ENCODE measurements around the gene MACROH2A2. TPM values are rescaled to one million over a fixed set of nuclear protein-coding genes. Genes with fewer than 3 reads are reported as not detected.

Gene MACROH2A2
- total and polyA plus RNA-seq, 8 donors = 8.1 to 78.7 (median 71.3) TPM

GRCh38 chr10:70092389-70092718 lies 39.7 kb downstream of the MACROH2A2 start:
- H3K27me3 ChIP-seq = no peaks in the 10 kb centered on the region
- H3K27ac ChIP-seq = no peak overlapping the region
- no peaks in the 10 kb centered on the region for H3K4me1 ChIP-seq
- ATAC-seq (no peak), DNase-seq (no peak)
- H3K4me3 ChIP-seq = no peak overlapping the region
- intact Hi-C loops (cut with DNase I) = no loop called here
- no peaks in the 10 kb centered on the region for H3K9me3 ChIP-seq
- H3K36me3 ChIP-seq = peaks cover 0 to 21% of the 10 kb centered on the region in 2 donors
- no peak for TF ChIP-seq CTCF (IDR thresholded peaks at IDR 0.05)

GRCh38 chr10:70093335-70093944 lies 40.8 kb downstream of the MACROH2A2 start:
- Histone ChIP-seq H3K27me3 (no peaks in the 10 kb centered on the region), H3K4me1 (no peaks in the 10 kb centered on the region), H3K36me3 (peaks cover 0 to 21% of the 10 kb centered on the region in 2 donors), H3K27ac (no peak overlapping the region), H3K4me3 (no peak overlapping the region), H3K9me3 (no peaks in the 10 kb centered on the region)
- no peak for TF ChIP-seq CTCF (IDR thresholded peaks at IDR 0.05)
- intact Hi-C loops (cut with DNase I) = no loop called here
- no peak for ATAC-seq
- DNase-seq = no peak

- no peak for TF ChIP-seq CTCF (IDR thresholded peaks at IDR 0.05)
- Histone ChIP-seq H3K27me3 (no peaks in the 10 kb centered on the region), H3K4me1 (no peaks in the 10 kb centered on the region), H3K27ac (no peak overlapping the region), H3K9me3 (no peaks in the 10 kb centered on the region), H3K36me3 (peaks cover 0 to 21% of the 10 kb centered on the region in 2 donors), H3K4me3 (no peak overlapping the region)
- intact Hi-C loops (cut with DNase I) = no loop called here
- no peak for ATAC-seq
- DNase-seq = no peak
Observed at GRCh38 chr10:70094250-70094649, 41.6 kb downstream of the MACROH2A2 start.

- Histone ChIP-seq H3K36me3 (peaks cover 0 to 21% of the 10 kb centered on the region in 2 donors), H3K4me3 (no peak overlapping the region), H3K9me3 (no peaks in the 10 kb centered on the region), H3K27ac (no peak overlapping the region), H3K27me3 (no peaks in the 10 kb centered on the region), H3K4me1 (no peaks in the 10 kb centered on the region)
- DNase-seq (no peak), ATAC-seq (no peak)
- TF ChIP-seq CTCF (IDR thresholded peaks at IDR 0.05) = no peak
- intact Hi-C loops (cut with DNase I) = no loop called here
Observed at GRCh38 chr10:70096016-70096704, 43.5 kb downstream of the MACROH2A2 start.

- DNase-seq (no peak), ATAC-seq (no peak)
- Histone ChIP-seq H3K27ac (no peak overlapping the region), H3K9me3 (no peaks in the 10 kb centered on the region), H3K27me3 (no peaks in the 10 kb centered on the region), H3K36me3 (peaks cover 0 to 21% of the 10 kb centered on the region in 2 donors), H3K4me3 (no peak overlapping the region), H3K4me1 (no peaks in the 10 kb centered on the region)
- intact Hi-C loops (cut with DNase I) = no loop called here
- TF ChIP-seq CTCF (IDR thresholded peaks at IDR 0.05) = no peak
Observed at GRCh38 chr10:70096705-70097420, 44.2 kb downstream of the MACROH2A2 start.
